Loucy (cell line): ENCODE measurements around the gene TBC1D1.

Experiments
- H2AFZ ChIP-seq: fragments of 200-600 bp; sonication (generic); 2 replicates; pipeline ENCODE4 v1.6.0; 2016; ENCODE audit warnings: antibody characterized with exemption, mild to moderate bottlenecking, low read length, moderate library complexity
- H3F3A ChIP-seq: fragments of 200-600 bp; 2 replicates; pipeline ENCODE4 v1.6.0; 2016; ENCODE audit warnings: antibody characterized with exemption, low read depth, mild to moderate bottlenecking
- H3K27me3 ChIP-seq: fragments of 200-600 bp; sonication (generic); 2 replicates; pipeline ENCODE4 v1.6.1; 2014; ENCODE audit warnings: low read length, mild to moderate bottlenecking; ENCODE audit not compliant: insufficient read depth, poor library complexity, severe bottlenecking
- H3K36me3 ChIP-seq: fragments of 200-600 bp; sonication (generic); 2 replicates; pipeline ENCODE4 v1.6.1; 2016; ENCODE audit warnings: low read length; ENCODE audit not compliant: insufficient read depth
- H3K4me1 ChIP-seq: fragments of 200-600 bp; sonication (generic); 2 replicates; pipeline ENCODE4 v1.5.1; 2014; ENCODE audit warnings: low read length, mild to moderate bottlenecking; ENCODE audit not compliant: insufficient read depth, poor library complexity, severe bottlenecking
- H3K4me2 ChIP-seq: fragments of 200-600 bp; sonication (generic); 2 replicates; pipeline ENCODE4 v1.6.0; 2014; ENCODE audit warnings: antibody characterized with exemption, low read length, low read depth, mild to moderate bottlenecking; ENCODE audit not compliant: poor library complexity, severe bottlenecking
- H3K4me3 ChIP-seq: fragments of 200-600 bp; sonication (generic); 2 replicates; pipeline ENCODE4 v1.5.1; 2014; ENCODE audit warnings: low read length, mild to moderate bottlenecking, mixed read lengths; ENCODE audit not compliant: poor library complexity, severe bottlenecking
- H3K79me2 ChIP-seq: fragments of 200-600 bp; sonication (generic); 2 replicates; pipeline ENCODE4 v1.6.1; 2014; ENCODE audit warnings: low read length; ENCODE audit not compliant: insufficient read depth
- H3K9ac ChIP-seq: fragments of 200-600 bp; sonication (generic); 2 replicates; pipeline ENCODE4 v1.6.0; 2014; ENCODE audit warnings: mild to moderate bottlenecking, low read depth, low read length, moderate library complexity; ENCODE audit not compliant: poor library complexity, severe bottlenecking
- H3K9me2 ChIP-seq: fragments of 200-600 bp; sonication (generic); replicated peaks from 2 replicates; pipeline ENCODE4 v1.6.1; 2016; ENCODE audit warnings: low read depth, low read length, mixed read lengths
- H3K9me3 ChIP-seq: fragments of 200-600 bp; sonication (generic); 2 replicates; pipeline ENCODE4 v1.6.1; 2014; ENCODE audit warnings: mild to moderate bottlenecking, antibody characterized with exemption, low read length, low read depth; ENCODE audit not compliant: insufficient read depth
- H4K20me1 ChIP-seq: fragments of 200-600 bp; sonication (generic); 2 replicates; pipeline ENCODE4 v1.6.0; 2014; ENCODE audit warnings: antibody characterized with exemption, low read length, mild to moderate bottlenecking; ENCODE audit not compliant: insufficient read depth, poor library complexity, severe bottlenecking
- CTCF ChIP-seq: fragments of 200-600 bp; sonication (generic); conservative IDR thresholded peaks from 2 replicates; pipeline ENCODE4 v1.5.1; 2014; ENCODE audit warnings: mild to moderate bottlenecking, antibody characterized with exemption, low read length
- EZH2phosphoT487 ChIP-seq: fragments of 200-600 bp; IDR thresholded peaks from 2 replicates; pipeline ENCODE4 v1.6.1; 2018; ENCODE audit warnings: antibody characterized with exemption, mild to moderate bottlenecking, moderate library complexity, borderline replicate concordance

TBC1D1 gene

DNA sequence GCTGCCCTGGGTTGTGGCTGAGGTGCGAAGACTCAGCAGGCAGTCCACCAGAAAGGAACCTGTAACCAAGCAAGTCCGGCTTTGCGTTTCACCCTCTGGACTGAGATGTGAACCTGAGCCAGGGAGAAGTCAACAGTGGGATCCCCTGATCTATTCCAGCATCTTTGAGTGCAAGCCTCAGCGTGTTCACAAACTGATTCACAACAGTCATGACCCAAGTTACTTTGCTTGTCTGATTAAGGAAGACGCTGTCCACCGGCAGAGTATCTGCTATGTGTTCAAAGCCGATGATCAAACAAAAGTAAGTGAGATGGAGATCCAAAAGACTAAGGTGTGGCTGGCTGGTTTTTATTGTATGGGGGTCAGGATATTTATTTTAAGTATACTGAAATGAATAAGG, 11.3 kb downstream of the TBC1D1 start:
- H3K9me3 ChIP-seq = no peaks in the 10 kb centered on the region
- peaks cover 11% of the 10 kb centered on the region; the same call in 1 of the 2 replicates for H3K36me3 ChIP-seq
- no peak overlapping the region for H3K9ac ChIP-seq
- TF ChIP-seq CTCF (no peak), EZH2phosphoT487 (no peak)
- H3K4me1 ChIP-seq = peaks cover 42% of the 10 kb centered on the region
- H3K27me3 ChIP-seq = no peaks in the 10 kb centered on the region
- peaks cover 9% of the 10 kb centered on the region for H4K20me1 ChIP-seq
- H3K79me2 ChIP-seq = peaks cover 52% of the 10 kb centered on the region
- no peak overlapping the region for H2AFZ ChIP-seq
- H3K9me2 ChIP-seq = no peaks in the 10 kb centered on the region
- no peak overlapping the region for H3K4me3 ChIP-seq
- H3K4me2 ChIP-seq = peak overlapping the region; percentile 9
- no peaks in the 10 kb centered on the region for H3F3A ChIP-seq

DNA sequence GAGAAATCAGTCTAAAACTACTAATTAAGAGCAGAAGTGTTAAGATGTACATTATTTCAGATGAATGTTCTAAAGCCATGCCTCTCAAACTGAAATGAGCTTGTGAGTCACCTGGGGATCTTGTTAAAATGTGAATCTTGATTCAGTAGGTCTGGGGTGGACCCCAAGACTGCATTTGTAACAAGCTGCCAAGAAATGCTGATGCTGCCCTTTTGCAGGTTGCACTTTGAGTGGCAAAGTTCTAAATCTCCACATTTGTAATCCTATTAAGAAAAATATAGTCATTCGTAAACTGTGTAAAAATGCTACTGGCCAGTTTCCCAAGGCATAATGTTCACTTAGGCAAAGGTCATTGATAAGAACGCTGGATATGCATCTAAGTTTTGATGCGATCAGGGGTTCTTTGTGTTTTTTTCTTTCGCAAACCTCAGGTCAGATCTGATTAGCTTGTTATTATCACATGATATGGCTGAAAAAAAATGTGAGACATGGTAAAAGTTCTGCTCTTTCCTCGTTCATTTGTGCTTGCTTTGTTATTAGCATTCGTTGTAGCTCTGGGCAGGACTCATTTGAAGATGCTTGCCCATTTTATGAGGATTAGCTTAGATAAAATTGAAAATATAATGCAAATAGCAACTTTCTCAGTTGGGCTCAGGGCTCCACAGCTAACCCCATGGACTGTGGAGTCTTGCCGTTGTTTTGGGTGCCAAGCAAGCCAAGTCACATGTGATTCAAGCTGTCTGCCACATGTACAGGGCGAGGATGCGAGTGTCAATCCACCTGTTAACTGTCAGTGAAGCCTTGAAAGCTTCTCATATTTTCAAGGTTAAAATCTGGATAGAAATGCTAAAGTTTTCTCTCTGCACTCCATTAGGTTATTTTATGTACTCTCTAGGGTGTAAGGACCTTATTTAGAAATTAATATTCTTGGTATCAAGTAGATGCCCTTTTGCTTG, 12.1 kb downstream of the TBC1D1 start:
- Histone ChIP-seq H3K4me3 (no peak overlapping the region), H3K79me2 (peaks cover 53% of the 10 kb centered on the region), H3K9me2 (no peaks in the 10 kb centered on the region), H3F3A (no peaks in the 10 kb centered on the region), H3K9ac (no peak overlapping the region), H4K20me1 (peaks cover 1% of the 10 kb centered on the region), H2AFZ (no peak overlapping the region), H3K4me2 (peak overlapping the region; percentile 9), H3K36me3 (peaks cover 11% of the 10 kb centered on the region; the same call in 1 of the 2 replicates), H3K4me1 (peaks cover 38% of the 10 kb centered on the region), H3K27me3 (no peaks in the 10 kb centered on the region), H3K9me3 (no peaks in the 10 kb centered on the region)
- no peak for TF ChIP-seq EZH2phosphoT487
- no peak for TF ChIP-seq CTCF

- H3K9me3 ChIP-seq = no peaks in the 10 kb centered on the region
- H3K4me2 ChIP-seq = peak overlapping the region; percentile 7
- H3K27me3 ChIP-seq = no peaks in the 10 kb centered on the region
- no peaks in the 10 kb centered on the region for H3K9me2 ChIP-seq
- H3K4me1 ChIP-seq = peaks cover 39% of the 10 kb centered on the region
- H3K79me2 ChIP-seq = peaks cover 51% of the 10 kb centered on the region
- H3K9ac ChIP-seq = no peak overlapping the region
- no peaks in the 10 kb centered on the region for H3F3A ChIP-seq
- H3K4me3 ChIP-seq = no peak overlapping the region
- H3K36me3 ChIP-seq = peaks cover 11% of the 10 kb centered on the region; the same call in 1 of the 2 replicates
- H4K20me1 ChIP-seq = no peaks in the 10 kb centered on the region
- TF ChIP-seq EZH2phosphoT487 = no peak
- TF ChIP-seq CTCF = no peak
- no peak overlapping the region for H2AFZ ChIP-seq
Measured at GRCh38 chr4:37903901-37904300, 13.0 kb downstream of the TBC1D1 start.
